Astrocyte of the spinal cord (primary cell): ENCODE data around the gene GHR.

ENCODE experiments used
- DNase-seq: peaks from one replicate; pipeline ENCODE4 v3.0.0; 2011; ENCODE audit warnings: low read depth, low spot score
- H3K4me3 ChIP-seq: 2 replicates; pipeline ENCODE4 v1.5.1; 2011; ENCODE audit warnings: low read depth, mild to moderate bottlenecking, low read length, moderate library complexity
- in situ Hi-C: cut with HindIII; loops from 2 replicates; pipeline ENCODE4 v1.10.0; 2017; ENCODE audit warnings: low sequenced_read_pairs
- TF ChIP-seq, protein P1 (sequence below): IDR thresholded peaks from 2 replicates; pipeline ENCODE4 v1.5.1; 2012; ENCODE audit warnings: low read depth, mild to moderate bottlenecking, low read length, inconsistent platforms

Gene GHR

DNA sequence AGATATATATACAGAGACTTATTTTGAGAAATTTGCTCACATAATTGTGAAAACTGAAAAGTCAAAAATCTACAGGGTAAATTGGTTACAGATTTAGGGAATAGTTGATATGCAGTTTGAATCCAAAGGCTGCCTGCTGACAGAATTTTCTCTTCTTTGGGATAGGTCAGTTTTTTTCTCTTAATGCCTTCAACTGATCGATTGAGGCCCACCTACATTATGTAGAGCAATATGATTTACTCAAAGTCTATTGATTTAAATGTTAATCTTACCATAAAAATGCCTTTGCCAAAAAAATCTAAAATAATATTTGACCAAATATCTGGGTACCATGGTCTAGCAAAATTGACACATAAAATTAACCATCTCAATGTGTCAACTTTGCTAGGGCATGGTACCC lies 3.9 kb upstream of the GHR start:
- in situ Hi-C loops = no loop called here

DNA sequence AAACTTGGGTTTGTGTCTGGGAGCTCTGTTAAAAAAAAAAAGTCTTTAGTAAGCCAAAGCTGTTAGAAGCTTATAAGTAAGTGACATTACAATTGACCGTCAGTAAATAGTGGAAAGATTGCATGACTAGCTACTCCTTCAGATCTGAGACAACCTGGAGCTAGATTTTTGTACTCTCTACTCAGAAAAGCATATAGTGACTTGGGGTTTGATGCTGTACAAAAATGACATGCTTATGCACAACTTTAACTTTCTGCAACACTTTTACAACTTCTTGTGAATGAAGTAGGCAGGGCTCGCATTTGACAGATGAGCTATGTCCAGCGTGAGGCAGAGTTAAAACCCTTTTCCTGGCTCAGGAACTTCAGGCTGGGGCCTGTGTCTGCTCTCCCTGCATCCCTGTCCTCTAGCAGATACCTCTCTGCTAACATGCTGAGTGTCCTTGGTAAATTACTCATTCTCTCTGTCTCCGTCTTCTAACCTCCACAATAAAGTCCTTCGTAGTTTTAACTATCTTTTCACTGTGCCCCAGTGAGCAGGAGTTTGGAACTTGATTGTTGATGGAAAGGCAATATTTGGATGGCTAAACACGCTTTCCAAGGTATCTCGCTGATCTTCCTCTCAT lies 471 bp upstream of the GHR start:
- in situ Hi-C loops = no loop called here
- no peak for DNase-seq
- TF ChIP-seq, protein P1, sequence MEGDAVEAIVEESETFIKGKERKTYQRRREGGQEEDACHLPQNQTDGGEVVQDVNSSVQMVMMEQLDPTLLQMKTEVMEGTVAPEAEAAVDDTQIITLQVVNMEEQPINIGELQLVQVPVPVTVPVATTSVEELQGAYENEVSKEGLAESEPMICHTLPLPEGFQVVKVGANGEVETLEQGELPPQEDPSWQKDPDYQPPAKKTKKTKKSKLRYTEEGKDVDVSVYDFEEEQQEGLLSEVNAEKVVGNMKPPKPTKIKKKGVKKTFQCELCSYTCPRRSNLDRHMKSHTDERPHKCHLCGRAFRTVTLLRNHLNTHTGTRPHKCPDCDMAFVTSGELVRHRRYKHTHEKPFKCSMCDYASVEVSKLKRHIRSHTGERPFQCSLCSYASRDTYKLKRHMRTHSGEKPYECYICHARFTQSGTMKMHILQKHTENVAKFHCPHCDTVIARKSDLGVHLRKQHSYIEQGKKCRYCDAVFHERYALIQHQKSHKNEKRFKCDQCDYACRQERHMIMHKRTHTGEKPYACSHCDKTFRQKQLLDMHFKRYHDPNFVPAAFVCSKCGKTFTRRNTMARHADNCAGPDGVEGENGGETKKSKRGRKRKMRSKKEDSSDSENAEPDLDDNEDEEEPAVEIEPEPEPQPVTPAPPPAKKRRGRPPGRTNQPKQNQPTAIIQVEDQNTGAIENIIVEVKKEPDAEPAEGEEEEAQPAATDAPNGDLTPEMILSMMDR = no peak
- peak overlapping the region; percentile 56 for H3K4me3 ChIP-seq

More for the DNA sequence above, 3.9 kb upstream of the GHR start:
- TF ChIP-seq, protein P1 = no peak
- H3K4me3 ChIP-seq = no peak overlapping the region
- no peak for DNase-seq

GRCh38 chr5:42426016-42426415 lies 2.8 kb downstream of the GHR start:
- TF ChIP-seq, protein P1 = no peak
- in situ Hi-C loops = no loop called here
- H3K4me3 ChIP-seq = no peak overlapping the region
- no peak for DNase-seq

DNA sequence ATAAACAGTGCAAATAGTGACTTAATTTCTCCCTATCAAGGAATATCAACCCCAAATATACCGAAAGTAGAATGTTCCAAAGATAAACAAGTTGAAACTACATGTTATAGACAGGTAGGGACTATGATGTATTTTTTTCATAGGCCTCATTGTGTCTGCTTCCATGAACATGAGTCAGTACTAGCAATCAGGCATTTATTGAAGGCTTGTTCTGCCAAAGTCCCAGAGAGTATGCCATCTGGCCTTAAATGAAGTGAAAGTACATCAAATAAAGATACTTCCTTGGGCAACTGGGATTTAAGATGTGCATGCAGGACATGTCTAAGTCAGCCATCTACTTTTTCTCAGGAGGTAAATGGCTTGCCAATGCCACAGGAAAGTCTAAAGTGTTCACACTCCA lies 6.5 kb downstream of the GHR start:
- DNase-seq = no peak
- TF ChIP-seq, protein P1 = no peak
- in situ Hi-C loops = no loop called here
- H3K4me3 ChIP-seq = no peak overlapping the region

- no peak overlapping the region for H3K4me3 ChIP-seq
- in situ Hi-C loops = no loop called here
- no peak for DNase-seq
- TF ChIP-seq, protein P1 = no peak
Measured at GRCh38 chr5:42434047-42434724, 10.9 kb downstream of the GHR start.

DNA sequence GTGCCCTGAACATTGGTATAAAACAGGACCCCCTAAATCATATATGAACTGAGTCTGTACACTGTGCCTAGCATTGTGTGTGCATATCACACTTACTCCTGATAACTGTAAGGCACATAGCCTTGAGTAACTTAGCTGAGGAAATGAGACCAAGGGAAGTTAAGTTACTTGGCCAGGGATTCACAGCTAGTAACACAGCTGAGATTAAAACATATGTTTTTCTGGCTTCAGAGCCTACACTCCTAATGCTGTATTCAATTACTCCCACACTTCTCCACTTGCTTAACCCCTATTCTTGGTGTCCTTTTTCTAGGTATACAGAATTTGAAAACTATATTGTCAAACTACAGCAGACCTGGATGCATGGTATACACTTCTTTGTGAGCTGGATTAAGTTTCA lies 12.8 kb downstream of the GHR start:
- in situ Hi-C loops = no loop called here
- no peak for DNase-seq
- no peak overlapping the region for H3K4me3 ChIP-seq
- TF ChIP-seq, protein P1 = no peak
